Activated CD4-positive, alpha-beta T cell treated with anti-CD3 and anti-CD28 coated beads for 24 hours (primary cell): ENCODE data around the gene C9orf85.
"Not testable (repeated sequence)": the region's sequence is repeated elsewhere in the genome, so short reads cannot be mapped to it uniquely, and the experiment has no call there.

Source experiments
- DNase-seq, 2 donors: peaks; one replicate each; pipeline ENCODE4 v3.0.0-alpha.2; 2020; ENCODE audit warnings: low read depth in 2 of 2

The C9orf85 gene

DNA sequence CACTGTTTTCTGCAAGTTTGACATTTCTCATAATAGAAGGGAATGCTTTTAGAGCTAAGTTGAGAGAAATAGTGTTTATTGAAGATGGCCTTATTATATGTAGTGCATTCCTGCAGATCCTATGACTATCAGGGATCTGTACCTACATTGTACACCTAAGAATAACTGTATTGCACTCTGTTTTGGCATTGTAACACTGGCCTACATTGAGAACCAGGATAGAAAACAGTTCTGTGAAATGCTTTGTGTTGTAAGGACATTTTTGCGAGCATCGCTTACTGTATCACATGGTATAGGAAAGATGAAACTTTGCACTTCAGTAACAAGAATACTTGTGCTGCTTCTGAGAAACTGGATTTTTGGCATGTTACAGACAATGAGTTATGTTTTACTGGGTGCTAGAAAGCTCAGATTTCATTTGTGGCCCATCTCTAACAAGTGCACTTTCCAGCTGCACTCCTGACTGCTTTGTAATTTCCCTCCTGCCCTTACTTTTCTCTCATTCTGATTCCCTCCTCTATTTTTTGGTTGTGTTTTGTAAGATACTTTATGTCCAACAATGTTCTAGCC is 30.6 kb downstream of the C9orf85 start:
- DNase-seq: no peak

DNA sequence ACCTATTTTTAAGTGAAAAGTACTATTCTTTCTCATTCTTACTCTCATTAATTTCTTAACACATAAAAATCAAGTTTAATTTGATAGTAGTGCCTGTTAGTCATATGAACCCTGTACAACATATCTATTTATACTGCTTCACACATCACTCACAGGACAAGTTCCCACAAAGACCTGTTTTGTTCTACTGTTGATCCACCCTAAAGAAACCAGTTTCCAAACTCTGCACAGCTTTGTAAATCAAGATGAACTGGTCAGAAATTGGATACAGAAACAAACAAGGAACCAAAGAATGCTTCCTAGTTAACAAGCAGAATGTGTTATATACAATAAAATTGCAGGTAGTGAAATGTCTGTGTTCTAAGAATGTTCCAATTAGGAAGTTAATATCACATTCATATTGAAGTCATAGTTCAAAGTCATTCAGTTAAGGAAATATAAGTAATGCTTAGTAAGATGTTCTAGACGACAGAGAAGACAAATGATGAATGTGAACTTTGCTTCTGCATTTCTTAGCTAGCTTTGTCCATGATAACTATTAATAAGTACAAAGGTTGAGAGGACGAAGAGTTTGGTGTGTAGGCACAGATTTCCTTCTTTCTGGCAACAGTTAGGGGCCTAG is 33.4 kb downstream of the C9orf85 start:
- DNase-seq: no peak

DNA sequence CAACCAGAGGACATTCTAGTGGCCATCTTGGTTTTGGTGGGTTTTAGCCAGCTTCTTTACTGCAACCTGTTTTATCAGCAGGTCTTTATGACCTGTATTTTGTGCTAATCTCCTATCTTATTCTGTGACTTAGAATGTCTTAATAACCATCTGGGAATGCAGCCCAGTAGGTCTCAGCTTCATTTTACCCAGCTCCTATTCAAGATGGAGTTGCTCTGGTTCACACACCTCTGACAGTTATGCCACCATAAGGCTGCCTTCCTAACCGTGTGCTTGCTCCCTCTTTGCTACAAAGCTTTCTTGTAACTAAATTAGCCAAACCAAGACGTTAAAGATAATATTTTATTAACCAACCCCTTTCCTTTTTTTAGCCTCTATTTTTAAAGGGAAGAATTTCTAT is 43.2 kb downstream of the C9orf85 start:
- DNase-seq: not testable (repeated sequence)

DNA sequence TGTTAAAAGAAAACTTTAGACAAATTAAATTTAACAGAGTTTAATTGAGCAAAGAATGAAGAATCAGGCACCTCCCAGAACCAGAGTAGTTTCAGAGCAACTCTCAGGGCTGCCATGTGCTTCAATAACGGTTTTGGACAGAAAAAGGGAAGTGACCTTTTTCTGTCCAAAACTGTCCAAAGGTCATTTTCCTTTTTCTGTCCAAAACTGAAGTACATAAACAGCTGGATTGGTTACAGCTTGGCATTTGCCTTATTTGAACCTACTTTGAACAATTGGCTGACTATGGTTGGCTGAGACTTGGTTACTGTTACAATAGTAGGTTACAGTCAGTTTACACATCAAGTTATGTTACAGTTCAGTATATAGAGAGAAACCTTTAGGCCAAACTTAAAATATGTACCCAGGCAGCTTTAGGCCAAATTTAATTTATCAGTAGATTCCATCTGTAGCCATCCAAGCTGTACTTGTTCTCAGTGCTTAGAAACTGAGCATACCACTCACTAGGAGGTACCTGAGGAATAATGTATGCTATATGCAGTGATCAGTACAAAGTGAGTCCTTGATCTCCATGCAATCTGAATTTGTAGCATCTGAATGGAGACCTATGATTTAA is 44.0 kb downstream of the C9orf85 start:
- DNase-seq: no peak

DNA sequence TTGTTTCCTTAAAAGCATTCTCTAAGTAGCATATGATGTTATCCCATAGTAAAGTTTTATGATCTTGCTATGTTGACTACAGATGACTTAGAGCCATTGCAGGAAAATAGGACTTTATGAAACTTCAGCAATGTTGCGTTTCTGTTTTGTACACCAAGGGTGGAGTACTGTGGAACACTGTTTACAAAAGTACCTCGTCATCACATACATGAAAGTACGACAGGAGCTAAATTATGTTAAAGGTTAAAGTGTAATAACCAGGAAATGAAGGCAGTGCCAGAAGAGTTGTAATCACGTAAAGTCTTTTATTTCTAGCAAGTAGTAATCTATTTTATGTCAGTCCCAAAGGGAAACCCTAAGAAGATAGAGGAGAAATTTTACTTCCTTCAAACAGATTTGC is 50.9 kb downstream of the C9orf85 start:
- no peak for DNase-seq

DNA sequence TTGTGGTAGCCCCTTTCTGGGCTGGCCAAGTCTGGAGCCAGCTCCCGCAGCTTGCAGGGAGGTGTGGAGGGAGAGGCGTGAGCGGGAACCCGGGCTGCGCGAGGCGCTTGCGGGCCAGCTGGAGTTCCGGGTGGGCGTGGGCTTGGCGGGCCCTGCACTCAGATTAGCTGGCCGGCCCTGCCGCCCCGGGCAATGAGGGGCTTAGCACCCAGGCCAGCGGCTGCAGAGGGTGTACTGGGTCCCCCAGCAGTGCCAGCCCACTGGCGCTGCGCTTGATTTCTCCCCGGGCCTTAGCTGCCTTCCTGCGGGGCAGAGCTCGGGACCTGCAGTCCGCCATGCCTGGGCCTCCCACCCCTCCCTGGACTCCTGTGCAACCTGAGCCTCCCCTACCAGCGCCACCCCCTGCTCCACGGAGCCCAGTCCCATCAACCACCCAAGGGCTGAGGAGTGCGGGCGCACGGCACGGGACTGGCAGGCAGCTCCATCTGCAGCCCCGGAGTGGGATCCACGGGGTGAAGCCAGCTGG is 52.1 kb downstream of the C9orf85 start:
- not testable (repeated sequence) for DNase-seq

DNA sequence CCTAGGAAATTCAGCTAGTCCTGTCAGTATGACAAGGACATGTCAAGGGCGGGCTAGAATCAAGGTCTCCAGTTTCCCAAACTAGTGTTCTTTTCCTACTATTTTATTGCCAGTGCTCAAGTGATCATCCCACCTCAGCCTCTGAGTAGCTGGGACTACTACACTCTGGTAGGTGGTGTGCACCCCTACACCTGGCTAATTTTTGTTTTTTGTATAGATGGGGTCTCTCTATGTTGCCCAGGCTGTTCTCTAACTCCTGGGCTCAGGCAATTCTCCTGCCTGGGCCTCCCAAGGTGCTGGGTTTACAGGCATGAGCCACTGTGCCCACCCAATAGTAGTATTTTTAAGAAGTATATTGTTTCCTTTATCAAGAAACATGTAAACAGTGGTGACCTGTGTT is 54.0 kb downstream of the C9orf85 start:
- DNase-seq: no peak

DNA sequence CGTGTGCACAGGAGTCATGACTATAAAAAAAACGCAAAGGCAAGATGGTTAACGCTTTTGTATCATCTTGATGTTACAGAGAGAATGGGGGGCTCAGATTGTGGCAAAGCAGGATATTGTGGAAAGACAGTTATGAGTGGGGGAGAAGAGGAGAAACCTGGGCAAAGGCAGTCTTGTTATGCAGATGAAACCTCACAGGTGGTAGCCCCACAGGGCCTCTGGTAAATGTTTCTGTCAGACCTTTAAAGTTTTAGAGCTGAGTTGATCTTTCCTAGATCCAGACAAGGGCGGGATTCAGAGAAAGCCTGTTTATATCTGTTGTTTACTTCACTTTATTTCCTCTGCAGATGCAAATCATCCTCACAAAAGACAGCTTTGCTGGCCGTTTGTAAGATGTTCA is 55.2 kb downstream of the C9orf85 start:
- no peak for DNase-seq

DNA sequence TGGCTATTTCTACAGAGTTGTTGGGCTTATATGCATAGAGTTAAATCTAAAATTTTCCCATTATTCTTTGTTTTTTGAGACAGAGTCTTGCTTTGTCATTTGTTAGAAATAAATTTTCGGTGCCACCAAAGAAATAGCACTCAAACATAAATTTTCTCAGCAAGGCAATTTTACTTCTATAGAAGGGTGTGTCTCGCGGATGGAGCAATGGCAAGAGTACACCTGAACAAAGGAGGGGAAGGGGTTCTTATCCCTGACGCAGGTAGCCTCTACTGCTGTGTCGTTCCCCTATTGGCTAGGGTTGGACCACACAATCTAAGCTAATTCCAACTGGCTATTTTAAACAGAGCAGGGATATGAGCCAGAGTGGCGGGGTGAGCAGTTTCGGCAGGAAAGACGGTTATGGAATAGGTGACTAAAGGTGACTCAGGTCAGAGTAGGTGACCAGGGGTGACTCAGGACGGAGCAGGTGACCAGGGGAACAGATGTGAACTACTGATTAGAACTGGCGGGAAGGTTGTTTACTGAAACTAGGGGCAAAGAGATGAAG is 57.2 kb downstream of the C9orf85 start:
- DNase-seq: no peak

DNA sequence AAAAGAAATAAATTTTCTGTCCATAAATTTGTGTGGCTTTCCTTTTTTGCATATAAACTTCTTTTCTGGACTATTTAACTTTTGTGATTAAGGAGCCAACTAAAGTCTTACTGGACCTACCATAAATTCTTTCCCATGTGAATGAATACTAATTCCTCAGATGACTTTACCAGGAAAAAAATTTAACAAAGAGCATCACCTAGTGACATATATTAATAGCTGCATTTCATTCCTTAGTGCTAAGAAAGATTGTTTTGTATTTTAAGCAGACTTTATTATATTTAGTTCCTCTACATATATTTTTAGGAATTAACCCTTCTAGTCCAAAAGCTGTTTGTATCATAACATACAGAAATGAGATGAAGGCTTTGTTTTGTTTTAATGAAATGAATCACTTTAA is 64.4 kb downstream of the C9orf85 start:
- DNase-seq: no peak

DNA sequence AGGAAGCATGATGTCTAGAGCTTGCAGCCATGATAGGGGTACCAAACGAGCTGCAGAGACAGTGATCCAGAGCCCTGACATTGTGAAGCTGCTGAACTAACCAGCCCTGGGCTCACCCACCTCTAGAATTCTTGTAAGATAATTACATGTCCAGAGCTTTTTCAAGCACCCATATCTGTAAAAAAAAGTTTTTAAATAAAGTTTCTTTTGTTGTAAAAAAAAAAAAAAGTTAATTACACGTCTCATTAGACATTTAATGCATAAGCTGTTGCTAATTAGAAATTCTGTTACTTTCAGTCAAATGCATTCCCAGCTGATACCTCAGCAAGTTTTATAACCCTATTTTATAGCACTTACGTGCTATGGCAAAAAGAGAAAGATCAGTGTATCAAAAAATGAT is 65.6 kb downstream of the C9orf85 start:
- no peak for DNase-seq

DNA sequence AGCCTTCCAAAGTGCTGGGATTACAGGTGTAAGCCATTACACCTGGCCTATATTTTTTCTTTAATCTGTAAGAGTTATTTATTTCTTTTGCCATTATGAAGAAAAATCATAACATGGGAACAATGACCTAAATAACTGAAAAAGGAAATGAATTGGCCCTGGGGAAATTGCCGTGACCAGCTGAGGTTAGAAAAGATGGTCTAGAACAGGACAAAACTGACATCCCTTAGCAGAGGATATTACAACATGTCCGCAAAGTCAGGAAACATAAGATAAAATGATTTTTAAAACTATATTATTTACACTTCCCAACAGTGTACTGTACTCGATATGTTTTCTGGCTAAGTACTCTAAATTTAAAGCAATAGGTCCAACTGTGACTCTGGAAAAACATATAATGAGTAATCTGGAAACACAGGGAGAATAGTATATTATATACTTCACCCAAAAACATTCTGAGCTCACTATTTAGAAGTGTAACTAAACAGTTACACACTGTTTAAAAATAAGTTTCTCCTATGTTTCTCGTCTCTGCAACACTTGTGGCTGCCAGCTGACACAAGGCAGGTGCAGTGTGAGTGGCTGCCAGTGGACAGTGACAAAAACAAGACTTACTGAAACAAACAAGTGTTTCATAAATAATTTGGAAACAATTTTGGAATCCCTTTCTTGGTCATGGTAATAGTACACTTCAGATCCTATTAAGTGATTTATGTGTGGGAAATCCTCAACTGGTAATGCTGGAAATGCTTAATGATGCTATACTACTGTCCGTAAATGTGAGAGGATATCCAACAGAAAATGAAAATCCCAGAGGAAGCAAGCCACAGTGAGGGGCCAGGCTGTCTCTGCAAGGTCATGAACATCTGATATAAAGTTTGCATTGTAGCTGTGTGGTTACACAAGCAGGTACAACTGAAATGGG is 69.1 kb downstream of the C9orf85 start:
- no peak for DNase-seq

DNA sequence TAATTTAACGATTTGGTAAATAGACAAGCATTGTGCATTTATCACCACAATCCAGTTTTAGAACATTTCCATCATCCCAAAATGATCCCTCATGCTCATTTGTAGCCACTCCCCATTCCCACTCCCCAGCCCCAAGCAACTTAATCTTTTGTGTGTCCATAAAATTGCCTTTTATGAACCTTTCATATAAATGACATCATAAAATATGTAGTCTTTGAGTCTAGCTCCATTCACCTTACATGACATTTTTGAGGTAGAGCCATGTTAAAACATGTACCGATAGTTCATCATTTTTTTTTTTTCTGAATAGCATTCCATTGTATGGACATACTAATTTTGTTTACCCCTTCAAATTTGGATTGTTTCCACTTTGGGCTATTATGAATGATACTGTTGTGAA is 70.5 kb downstream of the C9orf85 start:
- no peak for DNase-seq

DNA sequence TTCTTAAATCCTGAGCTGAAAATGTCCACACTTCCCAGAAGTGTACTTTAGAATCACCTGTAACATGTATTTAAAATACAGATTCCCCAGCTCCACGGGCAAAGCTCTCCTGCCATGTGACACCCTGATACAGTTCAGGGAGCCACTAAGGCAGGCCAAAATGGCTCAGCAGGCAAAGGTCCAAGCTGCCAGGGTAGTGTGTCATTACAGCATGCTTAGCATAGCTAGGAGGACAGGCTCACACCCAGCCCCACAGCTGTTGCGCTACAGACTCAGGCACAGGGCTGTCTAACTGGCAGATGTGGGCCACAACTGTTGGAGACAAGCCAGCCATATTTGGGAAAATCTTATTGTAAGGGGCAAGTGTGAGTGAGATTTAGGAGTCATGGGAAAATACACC is 73.0 kb downstream of the C9orf85 start:
- no peak for DNase-seq

DNA sequence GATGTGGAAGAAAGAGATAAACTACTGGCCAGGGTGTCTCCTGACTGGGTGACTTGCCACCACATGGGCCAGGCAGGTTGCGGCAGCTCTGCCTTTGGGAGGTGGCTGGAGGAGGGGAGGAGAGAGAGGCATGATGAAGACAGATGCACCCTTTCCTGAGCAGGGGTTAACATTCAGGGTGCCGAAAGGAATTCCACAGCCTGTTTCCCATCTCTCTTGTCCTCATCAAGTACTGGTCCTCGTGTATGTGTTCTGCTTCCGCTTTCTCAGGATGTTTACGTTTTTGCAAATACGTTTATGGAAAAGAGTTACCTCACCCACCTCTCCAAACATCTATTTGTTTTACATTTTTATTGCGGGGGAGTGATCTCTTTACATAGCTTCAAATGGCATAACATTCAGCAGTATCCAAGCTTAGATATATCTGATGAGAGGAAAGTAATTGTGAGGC is 73.4 kb downstream of the C9orf85 start:
- DNase-seq: no peak

DNA sequence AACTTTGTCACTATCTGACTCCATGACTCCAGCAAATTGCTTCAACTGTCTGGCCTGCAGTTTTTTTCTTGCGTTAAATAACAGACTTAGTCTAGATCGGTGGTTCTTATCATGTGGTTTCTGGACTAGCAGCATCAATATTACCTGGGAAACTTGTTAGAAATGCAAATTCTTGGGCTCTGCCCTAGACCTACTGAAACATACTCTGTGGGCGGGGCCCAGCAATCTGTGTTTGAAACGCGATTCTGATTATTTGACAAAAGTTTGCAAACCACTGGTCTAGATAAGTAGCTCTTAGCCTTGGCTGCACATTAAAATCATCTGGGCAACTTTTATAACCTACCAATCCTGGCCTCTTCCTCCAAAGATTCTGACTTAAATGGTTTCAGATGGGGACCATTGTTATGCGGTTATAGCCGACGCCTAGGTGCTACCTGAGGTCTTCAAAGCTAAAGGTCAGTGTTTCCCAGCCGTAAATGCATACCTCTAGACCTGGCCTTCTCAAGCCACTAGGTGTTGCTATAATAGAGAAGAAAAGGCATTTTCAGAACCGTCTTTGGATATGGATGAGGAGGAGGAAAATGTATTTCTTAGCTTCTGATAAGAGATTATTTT is 74.0 kb downstream of the C9orf85 start:
- no peak for DNase-seq

DNA sequence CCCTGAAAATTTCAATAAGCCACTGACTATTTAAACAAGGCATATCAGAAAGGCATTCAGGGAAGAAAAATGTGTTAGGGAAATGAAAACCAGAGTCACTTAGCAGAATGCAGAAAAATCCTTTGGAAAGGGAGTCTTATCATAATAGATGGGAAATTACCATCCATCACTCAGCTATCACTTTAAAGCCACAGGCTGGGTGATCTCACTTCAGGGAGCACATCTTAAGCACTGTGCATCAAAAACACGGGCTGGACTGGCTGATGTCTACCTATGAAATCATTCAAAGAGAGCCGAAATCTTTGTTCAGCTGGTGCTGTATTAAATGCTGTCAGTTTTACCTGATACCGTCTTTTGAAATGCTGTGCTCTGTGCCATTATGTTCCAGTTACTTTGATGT is 75.5 kb downstream of the C9orf85 start:
- no peak for DNase-seq

DNA sequence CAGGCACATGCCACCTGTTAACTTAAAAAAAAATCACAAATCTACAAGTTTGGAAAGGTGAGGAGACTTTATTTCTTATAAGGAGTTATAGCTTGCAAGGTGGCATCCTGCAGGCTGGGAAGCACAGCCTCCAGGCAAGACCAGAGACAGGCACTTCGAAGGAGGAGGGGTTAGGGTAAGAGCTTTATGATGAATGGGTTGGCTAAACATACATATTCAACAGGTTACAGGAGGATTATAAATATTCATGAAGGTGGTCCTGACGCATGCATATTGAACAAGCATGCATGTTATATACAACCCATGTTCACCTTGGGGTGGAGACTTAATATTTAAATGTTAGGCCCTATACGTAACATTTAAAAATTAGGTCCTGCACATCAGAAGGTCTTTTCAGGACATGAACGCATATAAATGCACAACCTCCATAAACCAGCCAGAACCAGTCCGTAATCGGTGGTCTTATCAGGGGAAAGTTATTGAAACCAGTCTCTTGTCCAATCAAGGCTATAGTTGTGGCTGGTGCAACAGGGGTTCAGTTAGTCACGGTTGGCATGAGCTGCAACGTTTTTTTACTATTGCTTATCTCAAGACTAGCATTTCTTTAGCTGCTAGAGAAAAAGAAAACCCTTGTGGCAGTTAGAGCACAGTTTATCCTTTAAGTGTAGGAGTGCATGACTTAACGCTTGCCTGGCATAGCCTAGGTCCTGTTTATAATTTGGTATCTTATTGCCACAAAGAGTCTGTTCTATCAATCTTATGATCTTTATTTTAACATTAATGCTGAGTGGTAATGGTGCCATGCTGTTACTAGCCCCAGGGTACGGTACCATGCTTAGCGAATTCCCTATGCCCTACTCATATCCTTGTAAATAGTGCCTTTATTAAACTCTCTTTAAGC is 76.3 kb downstream of the C9orf85 start:
- DNase-seq: no peak

DNA sequence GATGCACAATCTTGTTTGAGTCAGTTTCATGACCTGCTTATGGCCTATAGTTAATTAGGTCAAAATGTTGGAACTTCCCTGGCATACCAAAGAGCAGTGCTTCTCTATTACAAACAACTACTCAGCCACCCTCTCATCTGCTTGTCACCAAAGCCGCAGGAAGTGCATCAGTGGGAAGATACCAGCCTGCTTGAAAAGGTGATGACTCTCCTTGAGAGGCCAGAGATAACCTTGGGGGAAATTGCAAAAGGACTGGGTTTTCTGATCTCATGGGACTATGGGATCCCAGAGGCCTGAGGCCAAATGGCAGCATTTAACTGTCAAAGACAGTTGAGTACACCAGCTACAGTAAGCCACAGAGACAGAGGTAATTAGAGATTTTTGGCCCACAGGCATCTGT is 79.0 kb downstream of the C9orf85 start:
- no peak for DNase-seq

DNA sequence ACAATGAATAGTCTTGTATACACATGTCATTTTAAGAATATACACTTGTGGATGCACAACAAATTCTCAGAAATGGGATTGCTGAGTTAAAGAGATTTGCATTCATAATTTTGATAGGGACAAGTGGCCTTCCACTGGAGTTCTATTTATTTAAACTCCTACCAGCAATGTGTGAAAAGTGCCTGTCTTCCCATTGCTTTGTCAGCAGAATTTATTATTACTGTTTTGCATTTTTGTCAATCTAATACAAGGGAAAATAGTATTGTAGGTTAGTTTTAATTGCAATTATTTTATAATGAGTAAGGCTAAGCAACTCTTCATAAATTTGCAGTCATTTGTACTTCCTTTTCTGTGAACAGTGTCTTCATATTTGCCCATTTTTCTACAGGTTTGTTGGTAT is 94.0 kb downstream of the C9orf85 start:
- no peak for DNase-seq
